GM21825 (cell line): Measurements from ENCODE around the gene CCDC185.

ENCODE experiments used
- ATAC-seq: cut with Tn5 transposase; IDR thresholded peaks from one replicate; pipeline ENCODE4 v1.9.1; 2021; ENCODE audit warnings: mild to moderate bottlenecking, moderate library complexity; ENCODE audit not compliant: unreplicated experiment

The CCDC185 gene

GRCh38 chr1:223429313-223429731, 36.1 kb downstream of the CCDC185 start:
- ATAC-seq, result no peak

DNA sequence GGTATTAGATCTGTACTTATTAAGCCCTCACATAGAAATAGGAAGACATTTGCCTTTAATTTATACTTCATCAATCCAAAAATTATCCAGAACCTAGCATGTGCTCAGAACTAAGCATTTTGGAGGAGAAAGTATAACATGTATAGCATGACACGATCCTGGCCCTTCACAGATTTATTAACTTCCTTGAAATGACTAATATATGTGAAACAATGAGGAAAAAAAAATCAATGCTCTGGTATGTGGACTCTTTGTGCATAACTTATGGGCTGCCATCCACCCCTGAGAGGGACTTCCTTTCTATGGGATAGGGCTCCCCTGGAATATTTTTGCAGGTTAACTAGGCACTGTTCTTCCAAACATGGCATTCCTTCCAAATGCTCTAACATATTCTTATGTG, 36.6 kb downstream of the CCDC185 start:
- ATAC-seq, result no peak

GRCh38 chr1:223430236-223430635, 37.0 kb downstream of the CCDC185 start:
- no peak for ATAC-seq

DNA sequence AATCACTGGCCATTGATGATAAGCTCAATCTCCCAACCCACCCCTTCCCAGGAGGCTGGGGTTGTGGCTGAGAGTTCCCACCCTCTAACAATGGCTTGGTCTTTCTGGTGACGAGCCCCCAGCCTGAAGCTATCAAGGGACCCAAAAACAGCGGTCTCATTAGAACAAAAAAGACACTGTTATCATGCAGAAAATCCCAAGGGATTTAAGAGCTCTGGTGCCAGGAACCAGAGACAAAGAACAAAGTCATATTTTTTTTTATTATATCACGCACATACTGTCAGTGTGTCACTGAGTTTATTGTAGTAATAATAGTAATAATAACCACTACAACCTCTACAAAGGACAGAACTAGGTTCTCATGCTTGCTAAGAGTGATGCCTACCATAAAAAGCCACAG, 43.9 kb downstream of the CCDC185 start:
- ATAC-seq, result no peak

DNA sequence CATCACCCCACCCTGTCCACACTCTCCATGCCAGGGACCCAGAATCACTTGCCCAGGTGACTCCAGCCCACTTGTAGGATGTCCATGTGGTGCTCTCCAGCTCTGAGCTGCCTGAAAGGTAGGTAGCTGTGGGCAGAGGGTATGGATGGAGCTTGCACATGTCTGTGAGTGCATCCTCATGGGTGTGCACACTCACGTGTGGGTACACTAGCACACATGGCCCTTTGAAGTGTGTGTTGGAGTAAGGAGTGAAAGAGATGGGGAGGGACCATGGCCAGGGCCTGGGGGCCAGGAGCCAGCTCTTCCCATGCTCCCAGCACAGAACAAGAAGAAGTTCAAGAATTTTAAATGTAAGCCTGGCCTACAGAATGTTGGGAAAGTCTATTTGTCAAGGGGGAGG, 50.2 kb downstream of the CCDC185 start:
- ATAC-seq, result no peak

- no peak for ATAC-seq
Measured at GRCh38 chr1:223444411-223444810, 51.2 kb downstream of the CCDC185 start.
